ENCODE measurements around the gene PTPRJ. TPM values are rescaled to one million over a fixed set of nuclear protein-coding genes. Genes with fewer than 3 reads are reported as not detected.

PTPRJ gene
- total and polyA plus RNA-seq, 2 experiments from 2014 or later = 4.5 to 9.5 TPM

- Histone ChIP-seq H3K4me1 (ENCODE audit: insufficient read depth) (peaks cover 40% of the 10 kb centered on the region), H3K4me2 (ENCODE audit: unreplicated experiment) (peak overlapping the region; percentile 28), H2AFZ (no peak overlapping the region), H3K9me3 (ENCODE audit: low read depth) (no peaks in the 10 kb centered on the region), H3K79me2 (ENCODE audit: insufficient read depth) (peaks cover 42% of the 10 kb centered on the region), H3K9ac (no peak overlapping the region), H3F3A (ENCODE audit: insufficient read depth) (peaks cover 44% of the 10 kb centered on the region), H4K20me1 (ENCODE audit: insufficient read depth) (no peaks in the 10 kb centered on the region), H3K4me3 (no peak overlapping the region), H3K27me3 (replicated peaks; ENCODE audit: insufficient read depth) (no peaks in the 10 kb centered on the region), H3K9me2 (ENCODE audit: insufficient read depth) (no peaks in the 10 kb centered on the region), H3K36me3 (ENCODE audit: low read depth) (no peaks in the 10 kb centered on the region), H3K27ac (peak overlapping the region; percentile 22)
- DNase-seq = peak; percentile 37
- in situ Hi-C loops (cut with MboI) = loop anchor here (10.0 kb wide), 1 partner anchor 62 kb away; no protein-coding TSS in a partner anchor
- 77 to 80% methylated on average over 10 of the region's 10 CpGs for WGBS, 2 experiments (ENCODE audit: low coverage in 1 of 2, low lambda C conversion rate in 2 of 2, missing lambda C conversion rate in 2 of 2)
- TF ChIP-seq EZH2 (IDR thresholded peaks at IDR 0.05; ENCODE audit: insufficient read depth, poor library complexity, severe bottlenecking) (no peak), EZH2phosphoT487 (IDR thresholded peaks at IDR 0.05; ENCODE audit: insufficient read depth, low read depth) (no peak)
These were observed 86.8 kb downstream of the PTPRJ start for GRCh38 chr11:48066881-48067800.

- Histone ChIP-seq H3K9me2 (ENCODE audit: insufficient read depth) (no peaks in the 10 kb centered on the region), H3K27me3 (replicated peaks; ENCODE audit: insufficient read depth) (no peaks in the 10 kb centered on the region), H4K20me1 (ENCODE audit: insufficient read depth) (no peaks in the 10 kb centered on the region), H3K4me1 (ENCODE audit: insufficient read depth) (no peaks in the 10 kb centered on the region), H2AFZ (no peak overlapping the region), H3K27ac (no peak overlapping the region), H3F3A (ENCODE audit: insufficient read depth) (no peaks in the 10 kb centered on the region), H3K4me3 (no peak overlapping the region), H3K36me3 (ENCODE audit: low read depth) (no peaks in the 10 kb centered on the region), H3K4me2 (ENCODE audit: unreplicated experiment) (no peak overlapping the region), H3K79me2 (ENCODE audit: insufficient read depth) (peaks cover 37% of the 10 kb centered on the region), H3K9ac (no peak overlapping the region), H3K9me3 (ENCODE audit: low read depth) (no peaks in the 10 kb centered on the region)
- TF ChIP-seq EZH2 (IDR thresholded peaks at IDR 0.05; ENCODE audit: insufficient read depth, poor library complexity, severe bottlenecking) = no peak
- TF ChIP-seq EZH2phosphoT487 (IDR thresholded peaks at IDR 0.05; ENCODE audit: insufficient read depth, low read depth) = no peak
- in situ Hi-C loops (cut with MboI) = no loop called here
- 64 to 70% methylated on average over 8 of the region's 8 CpGs for WGBS, 2 experiments (ENCODE audit: low coverage in 1 of 2, low lambda C conversion rate in 2 of 2, missing lambda C conversion rate in 2 of 2)
- DNase-seq = no peak
These were observed 92.9 kb downstream of the PTPRJ start for GRCh38 chr11:48073031-48073861.

- DNase-seq = no peak
These were observed 94.2 kb downstream of the PTPRJ start for GRCh38 chr11:48074425-48075181.

GRCh38 chr11:48075637-48076036, 95.3 kb downstream of the PTPRJ start:
- Histone ChIP-seq H3K79me2 (ENCODE audit: insufficient read depth) (peaks cover 57% of the 10 kb centered on the region), H3K9me2 (ENCODE audit: insufficient read depth) (no peaks in the 10 kb centered on the region), H3K9me3 (ENCODE audit: low read depth) (no peaks in the 10 kb centered on the region), H3K27ac (no peak overlapping the region), H3K9ac (no peak overlapping the region), H3F3A (ENCODE audit: insufficient read depth) (0 out of 2 replicates have a peak, but pooled peaks cover under 1% of the 10 kb centered on the region), H4K20me1 (ENCODE audit: insufficient read depth) (no peaks in the 10 kb centered on the region), H3K27me3 (replicated peaks; ENCODE audit: insufficient read depth) (no peaks in the 10 kb centered on the region), H3K36me3 (ENCODE audit: low read depth) (no peaks in the 10 kb centered on the region), H2AFZ (no peak overlapping the region), H3K4me3 (no peak overlapping the region), H3K4me2 (ENCODE audit: unreplicated experiment) (no peak overlapping the region), H3K4me1 (ENCODE audit: insufficient read depth) (peaks cover 1% of the 10 kb centered on the region; the same call in 1 of the 2 replicates)
- DNase-seq = no peak
- WGBS, 2 experiments (ENCODE audit: low coverage in 1 of 2, low lambda C conversion rate in 2 of 2, missing lambda C conversion rate in 2 of 2) = 89 to 93% methylated on average over 7 of the region's 7 CpGs
- no peak for TF ChIP-seq EZH2phosphoT487 (IDR thresholded peaks at IDR 0.05; ENCODE audit: insufficient read depth, low read depth)
- TF ChIP-seq EZH2 (IDR thresholded peaks at IDR 0.05; ENCODE audit: insufficient read depth, poor library complexity, severe bottlenecking) = no peak
- in situ Hi-C loops (cut with MboI) = no loop called here

More at GRCh38 chr11:48074425-48075181, 94.2 kb downstream of the PTPRJ start:
- H3K79me2 ChIP-seq (ENCODE audit: insufficient read depth) = peaks cover 46% of the 10 kb centered on the region
- H3K36me3 ChIP-seq (ENCODE audit: low read depth) = no peaks in the 10 kb centered on the region
- no peaks in the 10 kb centered on the region for H3K9me2 ChIP-seq (ENCODE audit: insufficient read depth)
- 86 to 87% methylated on average over 3 of the region's 3 CpGs for WGBS, 2 experiments (ENCODE audit: low coverage in 1 of 2, low lambda C conversion rate in 2 of 2, missing lambda C conversion rate in 2 of 2)
- in situ Hi-C loops (cut with MboI) = no loop called here
- H2AFZ ChIP-seq = no peak overlapping the region
- H3F3A ChIP-seq (ENCODE audit: insufficient read depth) = no peaks in the 10 kb centered on the region
- H3K27ac ChIP-seq = no peak overlapping the region
- TF ChIP-seq EZH2 (IDR thresholded peaks at IDR 0.05; ENCODE audit: insufficient read depth, poor library complexity, severe bottlenecking) (no peak), EZH2phosphoT487 (IDR thresholded peaks at IDR 0.05; ENCODE audit: insufficient read depth, low read depth) (no peak)
- H3K9me3 ChIP-seq (ENCODE audit: low read depth) = no peaks in the 10 kb centered on the region
- no peak overlapping the region for H3K4me3 ChIP-seq
- no peaks in the 10 kb centered on the region for H4K20me1 ChIP-seq (ENCODE audit: insufficient read depth)
- H3K27me3 ChIP-seq (replicated peaks; ENCODE audit: insufficient read depth) = no peaks in the 10 kb centered on the region
- H3K4me1 ChIP-seq (ENCODE audit: insufficient read depth) = no peaks in the 10 kb centered on the region
- no peak overlapping the region for H3K9ac ChIP-seq
- no peak overlapping the region for H3K4me2 ChIP-seq (ENCODE audit: unreplicated experiment)
